Measurements from ENCODE around the gene ATF6B. TPM values are rescaled to one million over a fixed set of nuclear protein-coding genes. Genes with fewer than 3 reads are reported as not detected.

Gene ATF6B
- total and polyA plus RNA-seq, 2 of the 13 experiments (the other 11 are each of a cell fraction or from before 2014, with no cell fraction given), result 18.1 to 44.0 TPM

- TF ChIP-seq TRAFD1 (CRISPR knock-in tag; IDR thresholded peaks at IDR 0.05; ENCODE audit: borderline replicate concordance) (no peak; the same call in 1 of the 2 replicates), CENPBD1 (CRISPR knock-in tag; IDR thresholded peaks at IDR 0.05; ENCODE audit: borderline replicate concordance, low read depth) (no peak), ZNF547 (CRISPR knock-in tag; IDR thresholded peaks at IDR 0.05) (peak; percentile 66; the same call in 1 of the 2 replicates), NFAT5 (CRISPR knock-in tag; IDR thresholded peaks at IDR 0.05) (0 out of 2 replicates have a peak, but pooled peaks have one; percentile 48), ZNF790 (CRISPR knock-in tag; IDR thresholded peaks at IDR 0.05; ENCODE audit: borderline replicate concordance) (no peak), ZXDC (CRISPR knock-in tag; IDR thresholded peaks at IDR 0.05) (no peak), ZNF225 (CRISPR knock-in tag; IDR thresholded peaks at IDR 0.05) (peak; percentile 18; the same call in 1 of the 2 replicates), ARID2 (CRISPR knock-in tag; IDR thresholded peaks at IDR 0.05; ENCODE audit: borderline replicate concordance) (no peak), ZFP36 (IDR thresholded peaks at IDR 0.05; ENCODE audit: borderline replicate concordance, low read depth, low read length, partially characterized antibody) (no peak), ZFP90 (CRISPR knock-in tag; IDR thresholded peaks at IDR 0.05; ENCODE audit: borderline replicate concordance) (no peak), RFXANK (CRISPR knock-in tag; IDR thresholded peaks at IDR 0.05) (no peak), ZNF619 (CRISPR knock-in tag; IDR thresholded peaks at IDR 0.05) (peak; percentile 62; the same call in 1 of the 2 replicates), SMARCE1 (IDR thresholded peaks at IDR 0.05; ENCODE audit: borderline replicate concordance) (no peak), HNRNPK (IDR thresholded peaks at IDR 0.05; ENCODE audit: low read depth, low read length, poor library complexity, severe bottlenecking) (no peak), FOXA1 (IDR thresholded peaks at IDR 0.05) (no peak), FOXA1 (CRISPR knock-in tag; IDR thresholded peaks at IDR 0.05) (0 out of 2 replicates have a peak, but pooled peaks have one; percentile 16), ZNF329 (CRISPR knock-in tag; IDR thresholded peaks at IDR 0.05; ENCODE audit: low read depth) (no peak), GZF1 (CRISPR knock-in tag; IDR thresholded peaks at IDR 0.05) (peak; percentile 92; the same call in 1 of the 2 replicates), GATA4 (IDR thresholded peaks at IDR 0.05; ENCODE audit: borderline replicate concordance, low read depth) (no peak), AGO2 (optimal IDR thresholded peaks at IDR 0.05; ENCODE audit: low read depth, low read length) (peak; percentile 74)
Observed at GRCh38 chr6:32154514-32155161, 26.6 kb upstream of the ATF6B start (continued).

All from HepG2 (cell line).